HG02571 (cell line): Measurements from ENCODE around the gene FREY1.

Source experiments
- ATAC-seq: cut with Tn5 transposase; IDR thresholded peaks from one replicate; pipeline ENCODE4 v1.9.1; 2021; ENCODE audit warnings: mild to moderate bottlenecking, moderate library complexity; ENCODE audit not compliant: unreplicated experiment

Gene FREY1

DNA sequence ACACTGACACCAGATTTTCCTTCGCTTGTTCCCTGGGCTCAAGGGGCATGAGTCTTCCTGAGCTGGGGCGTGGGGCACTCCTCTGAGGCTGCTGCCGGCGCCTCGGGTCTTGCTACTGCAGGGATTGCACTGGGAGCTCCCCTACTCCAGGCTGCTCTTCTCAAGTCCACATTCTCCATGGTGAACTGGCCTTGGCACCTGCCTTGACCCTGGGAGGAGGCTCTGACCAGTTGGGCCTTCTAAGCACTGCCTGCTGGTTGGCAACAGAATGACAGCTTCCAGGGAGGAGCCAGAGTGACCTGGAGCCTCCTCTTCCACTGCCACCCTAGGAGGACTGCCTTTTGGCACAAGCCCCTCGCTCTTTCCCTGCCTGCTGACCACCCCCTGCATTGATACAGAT is 9.5 kb downstream of the FREY1 start:
- ATAC-seq: no peak

DNA sequence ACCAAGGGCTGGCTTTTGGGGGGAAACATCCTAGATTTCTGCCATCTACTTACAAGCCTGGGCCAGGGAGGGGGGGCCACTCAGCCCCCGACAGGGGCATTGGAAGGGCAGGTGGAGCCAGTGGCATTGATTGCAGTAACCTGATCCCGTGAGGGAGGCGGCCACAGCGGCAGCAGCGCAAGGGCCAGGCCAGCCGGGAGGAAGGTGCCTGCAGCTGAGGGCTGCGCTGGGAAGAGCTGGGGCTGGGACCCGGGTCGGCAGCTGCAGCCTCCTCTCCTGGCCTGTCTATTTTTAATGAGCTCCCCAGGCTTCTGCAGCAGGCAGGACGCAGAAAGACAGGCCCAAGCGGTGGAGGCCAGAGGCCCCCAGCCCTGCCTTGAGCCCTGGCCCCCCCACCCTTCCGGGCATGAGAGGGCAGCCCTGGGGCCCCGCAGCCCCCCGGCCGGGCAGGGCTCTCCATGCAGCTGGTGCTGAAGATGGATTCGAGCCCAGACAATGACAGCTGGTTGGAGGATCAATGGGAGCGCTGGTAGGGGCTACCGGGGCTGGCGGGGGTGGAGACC is 10.6 kb downstream of the FREY1 start:
- ATAC-seq: no peak

DNA sequence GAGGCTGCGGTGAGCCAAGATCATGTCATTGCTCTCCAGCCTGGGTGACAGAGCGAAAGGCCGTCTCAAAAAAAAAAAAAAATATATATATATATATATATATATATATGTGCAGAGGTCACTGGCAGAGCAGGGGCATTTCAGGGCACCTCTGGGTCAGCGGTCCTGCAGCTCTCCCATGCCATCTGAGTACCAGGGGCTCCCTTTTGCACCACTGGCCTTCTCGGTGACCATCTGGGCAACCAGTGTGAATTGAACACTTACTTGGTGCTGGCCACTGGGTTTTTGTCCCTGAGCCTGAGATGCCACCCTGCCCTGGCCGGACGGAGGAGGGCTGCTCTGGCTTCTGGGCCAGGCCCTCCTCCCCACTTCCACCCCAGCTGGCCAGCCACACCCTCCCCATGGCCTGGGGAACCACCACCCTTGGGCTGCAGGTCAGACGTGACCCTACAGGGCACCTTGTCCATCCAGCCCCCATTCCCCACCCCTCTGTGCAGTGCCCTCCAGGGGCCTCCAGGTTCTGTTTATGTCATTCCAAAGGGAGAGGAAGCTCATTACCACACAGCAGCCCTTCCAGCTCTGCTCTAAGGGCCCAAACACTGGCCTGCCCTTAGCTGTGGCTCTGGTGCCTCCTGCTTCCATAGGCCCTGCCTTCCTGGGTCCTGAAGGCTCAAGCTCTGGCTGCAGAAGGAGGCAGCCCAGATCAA is 11.4 kb downstream of the FREY1 start:
- no peak for ATAC-seq

DNA sequence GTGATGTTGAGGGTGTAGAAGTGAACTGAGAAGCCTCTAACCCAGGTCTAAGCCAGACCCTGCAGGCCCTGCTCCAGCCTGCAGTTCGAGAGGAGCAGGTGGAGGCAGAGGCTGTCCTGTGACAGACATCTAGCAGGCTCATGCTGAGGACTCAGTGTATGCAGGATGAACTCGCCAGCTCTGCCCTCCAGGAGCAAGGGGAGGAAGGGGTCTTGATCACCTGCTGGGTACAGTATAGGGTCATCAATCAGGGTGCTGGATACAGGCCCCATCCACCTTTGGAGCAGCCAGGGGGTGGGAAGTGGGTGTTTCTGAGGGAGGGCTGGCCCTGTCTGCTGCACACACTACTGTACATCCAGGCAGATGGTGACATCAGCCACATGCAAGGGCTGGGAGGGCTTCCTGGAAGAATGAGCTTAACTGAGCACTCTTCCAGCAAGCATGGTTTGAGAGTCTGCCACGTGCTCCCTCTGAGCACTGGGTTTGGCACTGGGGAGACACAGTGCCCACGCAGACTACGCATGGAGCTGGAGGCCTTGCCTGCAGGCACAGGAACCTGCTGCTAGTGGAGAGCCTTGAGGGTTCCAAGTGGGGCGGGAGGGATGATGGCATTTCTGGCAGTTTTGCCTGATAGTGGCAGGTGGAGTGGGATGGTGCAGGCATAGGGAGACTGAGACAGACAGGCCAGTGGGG is 12.4 kb downstream of the FREY1 start:
- no peak for ATAC-seq

DNA sequence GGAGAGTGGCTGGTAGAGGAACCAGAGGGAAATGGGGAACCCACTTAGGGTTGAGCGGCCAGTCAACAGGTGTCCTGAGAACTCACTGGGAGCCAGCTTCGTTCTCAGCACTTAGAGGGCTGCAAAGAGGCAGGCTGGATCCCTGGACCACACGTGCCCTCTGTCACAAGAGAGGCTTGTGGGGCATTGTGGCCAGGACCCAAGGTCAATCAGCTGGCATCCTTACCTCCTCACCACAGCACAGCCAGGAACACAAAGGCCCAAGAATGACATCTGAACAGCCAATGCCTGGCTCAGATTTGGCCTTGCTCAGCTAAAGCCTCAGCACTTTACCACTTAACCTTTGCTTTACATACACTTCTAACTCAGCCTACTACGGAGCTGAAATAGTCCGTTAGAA is 14.2 kb downstream of the FREY1 start:
- no peak for ATAC-seq

DNA sequence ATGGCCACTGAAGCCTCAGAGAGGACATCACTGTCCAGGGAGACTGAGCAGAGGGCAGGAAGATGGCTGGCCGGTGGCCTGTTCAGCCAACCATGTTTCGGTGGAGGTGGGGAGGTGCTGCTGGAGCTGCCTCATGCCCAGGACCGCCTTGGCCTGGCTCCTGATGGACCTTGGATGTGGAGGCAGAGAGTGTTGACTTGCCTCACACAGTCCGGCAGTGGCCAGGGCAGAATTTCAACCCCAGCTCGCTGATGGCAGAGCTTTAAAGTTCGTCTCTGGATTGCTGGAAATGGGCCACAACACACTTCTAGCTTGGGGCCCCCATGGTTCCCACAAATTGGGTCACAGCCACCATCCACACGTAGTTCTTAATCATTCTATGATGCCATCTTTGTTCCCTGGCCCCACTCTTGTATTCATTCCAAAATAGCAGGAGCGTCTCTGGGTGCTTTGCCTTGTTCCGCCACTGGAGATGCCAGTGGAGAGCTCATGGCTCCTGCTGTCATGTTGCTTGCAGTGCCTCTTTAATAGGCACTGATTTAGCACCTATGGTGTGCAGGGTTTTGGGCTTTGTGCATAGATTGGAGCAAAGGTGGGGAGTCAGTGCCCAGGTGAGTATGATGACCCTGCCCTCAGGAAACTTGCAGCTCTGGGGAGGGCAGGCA is 16.1 kb downstream of the FREY1 start:
- no peak for ATAC-seq

DNA sequence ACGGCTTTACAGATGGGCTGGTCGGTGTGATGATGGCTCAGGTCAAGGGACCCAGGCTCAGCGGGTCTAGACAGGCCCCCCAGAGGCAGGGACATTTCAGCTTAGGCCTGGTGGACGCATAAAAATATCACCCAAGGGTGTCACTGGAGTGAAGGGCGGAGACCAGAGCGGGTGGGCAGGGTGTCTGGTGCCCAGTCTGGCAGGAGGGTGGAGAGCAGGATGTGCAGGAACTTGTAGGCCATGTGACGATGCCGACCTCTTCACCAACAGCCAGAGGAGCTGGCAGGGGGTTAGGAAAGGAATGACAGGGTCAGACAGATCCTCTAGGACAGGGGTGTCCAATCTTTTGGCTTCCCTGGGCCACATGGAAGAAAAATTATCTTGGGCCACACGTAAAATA is 17.1 kb downstream of the FREY1 start:
- ATAC-seq: no peak

DNA sequence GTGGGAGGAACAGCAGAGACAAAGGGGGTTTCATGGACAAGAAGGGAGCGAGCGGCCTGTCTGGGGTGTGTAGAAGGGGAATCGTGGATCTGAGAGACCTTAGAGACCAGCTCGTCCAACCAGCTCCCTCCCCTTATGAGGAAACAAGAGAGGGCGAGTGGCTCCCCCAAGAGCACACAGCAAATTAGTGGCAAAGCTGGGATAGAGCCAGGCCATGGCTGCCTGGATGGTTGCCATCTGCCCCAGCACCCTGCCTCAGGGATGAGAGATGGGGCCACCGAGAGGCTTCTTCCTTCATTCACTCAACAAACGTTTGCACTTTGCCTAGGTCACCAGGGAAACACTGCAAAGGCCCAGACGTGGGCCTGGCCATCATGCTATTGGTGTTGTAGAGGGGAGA is 17.5 kb downstream of the FREY1 start:
- no peak for ATAC-seq

DNA sequence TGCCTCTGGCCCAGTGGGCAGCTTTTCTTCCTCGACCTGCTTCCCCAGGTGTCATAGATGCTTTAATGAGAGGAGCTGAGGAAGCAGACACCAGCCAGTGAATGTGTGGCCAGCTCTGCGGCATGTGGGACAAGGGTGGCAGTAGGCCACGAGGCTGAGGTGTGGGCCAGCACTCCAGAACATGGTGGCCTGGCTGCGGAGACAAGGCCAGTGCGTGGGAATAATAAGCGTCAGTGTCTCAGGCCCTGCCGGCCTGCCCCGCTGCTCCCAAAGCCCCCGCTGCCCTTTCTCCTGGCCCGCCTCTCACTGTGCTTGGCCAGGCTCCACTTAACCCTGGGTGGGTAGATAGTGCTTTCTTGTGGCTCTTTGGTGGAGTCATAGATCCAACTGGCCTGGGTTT is 19.5 kb downstream of the FREY1 start:
- no peak for ATAC-seq

DNA sequence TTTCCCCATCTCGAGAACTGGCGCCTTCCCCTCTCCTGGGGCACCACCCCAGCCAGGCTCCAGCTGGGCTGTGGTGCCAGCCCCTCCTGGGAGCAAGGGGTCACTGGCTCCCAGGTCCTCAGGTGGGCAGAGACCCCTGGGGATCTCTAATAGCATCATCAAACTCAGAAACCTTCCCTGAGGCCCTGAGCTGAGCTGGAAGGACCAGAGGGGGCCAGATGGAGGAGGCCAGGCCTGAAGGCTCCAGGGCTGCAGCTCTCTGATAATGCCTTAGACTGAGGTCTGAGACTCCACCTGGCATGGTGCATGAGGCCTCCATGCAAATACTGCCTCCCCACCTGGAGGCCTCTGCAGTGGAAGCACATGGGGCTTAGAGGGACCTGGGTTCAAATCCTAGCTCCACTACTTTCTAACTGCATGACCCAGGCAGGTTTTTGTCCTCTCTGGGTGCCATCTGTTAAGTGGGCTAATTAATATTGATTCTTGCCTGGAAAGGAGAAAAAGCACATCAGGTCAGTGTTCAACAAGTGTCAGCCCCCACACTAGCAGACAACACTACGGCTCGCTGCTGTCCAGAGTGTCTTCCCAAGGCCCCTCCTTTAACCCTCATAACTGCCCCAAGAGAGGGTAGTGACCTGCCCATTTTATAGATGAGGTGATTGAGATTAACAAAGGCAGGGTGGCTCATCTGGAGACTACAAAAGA is 20.1 kb downstream of the FREY1 start:
- no peak for ATAC-seq

DNA sequence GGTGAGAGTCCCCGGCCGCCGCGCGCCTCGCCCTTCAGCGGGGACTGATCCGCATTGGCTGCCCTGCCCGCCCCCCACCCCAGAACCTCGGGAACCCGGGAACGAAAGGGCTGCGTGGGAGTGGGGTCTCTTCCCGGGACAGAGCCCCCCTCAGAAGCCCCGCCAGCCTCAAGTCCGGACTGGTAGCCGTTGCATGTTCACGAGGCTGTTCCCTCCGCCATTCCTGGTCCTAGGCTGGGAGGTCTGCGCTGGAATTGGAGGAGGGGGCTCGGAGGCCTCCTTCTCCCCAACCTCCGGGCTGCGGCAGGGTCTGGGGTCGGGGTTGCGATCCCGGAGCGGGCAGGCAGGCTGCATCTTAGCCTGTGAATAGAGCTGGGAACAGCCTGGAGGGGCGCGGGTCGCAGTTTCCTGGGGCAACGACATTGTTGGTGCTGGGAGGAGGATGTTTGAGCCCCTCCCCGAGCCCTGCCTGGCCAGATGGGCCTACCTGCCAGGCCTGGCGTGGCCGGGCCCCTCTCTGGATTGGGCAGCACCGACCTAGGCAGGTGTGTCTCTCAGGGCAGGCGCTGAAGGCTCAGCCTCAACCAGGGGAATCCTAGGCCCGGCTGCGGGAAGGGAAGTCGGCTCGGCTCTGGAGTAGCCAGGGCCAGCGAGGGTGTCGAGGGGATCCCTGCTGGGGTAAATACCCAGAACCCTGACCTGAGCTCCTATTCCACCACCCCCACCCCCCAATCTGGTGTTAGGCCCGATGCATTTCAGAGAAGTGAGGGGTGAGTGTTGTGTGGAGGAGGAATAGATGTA is 20.9 kb downstream of the FREY1 start:
- no peak for ATAC-seq

DNA sequence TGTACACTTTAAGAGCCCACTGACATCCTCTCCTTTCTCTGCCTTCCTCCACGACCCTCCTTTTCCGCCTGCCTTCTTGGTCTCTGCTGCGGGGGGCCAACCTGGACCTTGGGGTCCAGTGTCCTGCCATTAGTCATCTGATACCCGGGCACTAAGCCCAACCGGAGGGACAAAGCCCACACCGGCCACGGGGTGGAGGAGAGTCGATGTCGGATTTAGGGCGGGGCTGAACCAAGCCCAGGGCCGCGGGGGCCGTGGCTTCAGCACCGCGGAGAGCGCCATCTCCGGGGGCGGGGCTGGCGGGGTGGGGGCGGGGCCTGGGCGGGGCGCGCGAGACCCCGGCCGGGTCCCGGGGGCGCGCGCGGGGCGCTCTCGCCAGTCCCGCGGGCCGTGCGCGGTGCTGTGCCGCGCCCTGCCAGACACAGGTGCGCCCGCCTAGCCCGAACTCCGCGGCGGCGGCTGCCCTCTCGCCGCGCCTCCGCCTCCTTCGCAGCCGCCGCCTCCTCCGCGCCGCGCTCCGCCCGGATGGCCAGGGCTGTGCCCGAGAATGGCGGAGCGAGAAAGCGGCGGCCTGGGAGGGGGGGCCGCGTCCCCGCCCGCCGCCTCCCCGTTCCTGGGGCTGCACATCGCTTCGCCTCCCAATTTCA is 21.7 kb downstream of the FREY1 start, which contains the start of gene MAPK8IP1:
Gene MAPK8IP1, plus strand, starts transcription at position 378 of the 647 bp plus-strand sequence. Its CDS starts 170 bp downstream, at position 548.
- ATAC-seq: no peak

DNA sequence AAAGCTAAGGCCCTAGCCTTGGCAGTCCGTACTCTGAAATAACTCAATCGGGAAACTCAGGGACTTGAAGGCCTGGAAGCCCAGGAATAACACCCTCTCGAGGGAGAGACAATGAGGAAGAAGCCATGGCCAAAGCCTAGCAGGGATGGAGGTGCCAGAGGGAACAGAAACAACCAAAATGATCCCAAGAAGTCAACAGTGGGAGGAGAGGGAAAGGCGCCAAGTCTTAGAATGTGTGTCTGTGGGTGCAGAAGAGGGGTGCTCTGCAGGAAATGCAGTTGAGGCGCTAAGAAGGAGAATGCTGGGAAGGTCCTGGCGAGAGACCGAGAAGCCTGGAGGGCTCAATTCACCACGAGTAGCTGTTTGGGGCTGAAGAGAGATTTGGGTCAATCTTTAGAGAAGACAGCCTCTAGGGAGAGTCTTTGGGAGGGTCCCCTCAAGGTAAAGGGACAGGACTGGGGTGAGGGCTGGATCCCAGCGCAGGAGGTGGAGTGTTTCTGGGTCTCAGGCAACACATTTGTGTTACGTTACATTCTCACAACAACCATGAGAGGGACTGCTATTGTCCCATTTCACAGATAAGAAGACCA is 22.4 kb downstream of the FREY1 start:
- ATAC-seq: no peak

DNA sequence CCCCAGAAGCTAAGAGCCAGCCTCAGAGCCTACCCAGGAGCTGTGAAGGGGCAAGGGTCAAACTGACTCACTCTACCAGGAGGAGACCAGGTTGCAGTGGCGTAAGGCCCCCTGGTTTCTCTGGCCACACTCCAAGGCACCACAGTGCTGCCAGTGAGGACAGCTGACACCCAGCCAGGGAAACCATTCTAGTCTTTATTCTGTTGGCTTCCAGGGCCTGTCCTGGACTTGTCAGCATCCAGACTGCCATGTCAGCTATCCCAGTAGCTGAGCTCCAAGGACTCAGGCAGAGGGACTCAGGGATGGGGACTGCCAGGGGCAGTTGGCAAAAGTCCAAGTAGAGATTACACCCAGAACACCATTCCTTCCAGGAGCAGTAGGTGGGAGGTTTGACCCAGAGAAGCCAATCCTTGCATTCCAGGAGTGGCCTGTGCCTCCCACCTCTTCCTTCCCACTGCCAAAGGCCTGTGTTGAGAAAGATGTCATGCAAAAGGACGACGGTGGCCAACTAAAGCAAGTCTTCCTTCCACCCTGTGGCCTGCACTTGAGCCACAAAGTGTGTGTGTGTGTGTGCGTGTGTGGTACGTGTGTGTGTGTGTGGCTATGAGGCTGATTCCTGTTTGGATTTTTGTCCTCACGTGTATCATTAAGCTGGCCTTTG is 25.2 kb downstream of the FREY1 start:
- ATAC-seq: no peak

DNA sequence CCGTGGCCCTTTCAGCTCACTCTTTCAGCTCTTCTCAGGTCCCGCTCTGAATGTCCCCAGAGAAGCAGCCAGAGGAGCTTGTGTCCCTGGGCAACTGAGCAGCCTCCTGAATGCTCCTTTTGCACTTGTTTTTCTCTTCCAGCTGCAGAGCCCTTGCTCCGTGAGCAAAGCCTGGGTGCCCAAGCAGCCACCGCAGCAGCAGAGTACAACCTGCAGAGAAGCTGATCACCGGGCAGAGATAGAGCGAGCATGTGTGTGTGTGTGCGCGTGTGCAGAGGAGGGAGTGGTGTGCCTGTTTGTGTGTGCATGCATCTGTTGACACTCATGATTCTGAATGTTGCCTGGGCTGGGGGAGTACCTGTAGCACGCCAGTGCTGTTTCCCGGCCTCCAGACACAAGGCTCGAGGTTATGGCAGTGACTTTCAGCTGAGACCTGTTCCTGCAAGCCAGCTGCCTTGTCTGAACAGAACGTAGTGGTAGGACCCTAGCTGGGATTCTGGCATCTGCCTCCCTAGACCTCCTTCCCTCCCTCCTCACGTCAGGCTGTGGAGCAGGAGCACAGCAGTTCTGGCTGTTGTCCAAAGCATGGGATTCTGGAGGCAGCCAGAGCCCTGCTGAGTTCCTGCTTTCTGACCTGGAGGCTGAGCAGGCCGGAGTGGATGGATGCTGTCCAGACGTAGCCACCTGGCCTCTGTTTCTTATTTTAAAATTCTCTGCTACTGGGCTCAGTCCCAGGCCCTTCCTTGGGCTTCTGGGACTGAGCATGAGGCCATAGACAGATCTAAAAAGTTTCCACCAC is 26.1 kb downstream of the FREY1 start:
- no peak for ATAC-seq

DNA sequence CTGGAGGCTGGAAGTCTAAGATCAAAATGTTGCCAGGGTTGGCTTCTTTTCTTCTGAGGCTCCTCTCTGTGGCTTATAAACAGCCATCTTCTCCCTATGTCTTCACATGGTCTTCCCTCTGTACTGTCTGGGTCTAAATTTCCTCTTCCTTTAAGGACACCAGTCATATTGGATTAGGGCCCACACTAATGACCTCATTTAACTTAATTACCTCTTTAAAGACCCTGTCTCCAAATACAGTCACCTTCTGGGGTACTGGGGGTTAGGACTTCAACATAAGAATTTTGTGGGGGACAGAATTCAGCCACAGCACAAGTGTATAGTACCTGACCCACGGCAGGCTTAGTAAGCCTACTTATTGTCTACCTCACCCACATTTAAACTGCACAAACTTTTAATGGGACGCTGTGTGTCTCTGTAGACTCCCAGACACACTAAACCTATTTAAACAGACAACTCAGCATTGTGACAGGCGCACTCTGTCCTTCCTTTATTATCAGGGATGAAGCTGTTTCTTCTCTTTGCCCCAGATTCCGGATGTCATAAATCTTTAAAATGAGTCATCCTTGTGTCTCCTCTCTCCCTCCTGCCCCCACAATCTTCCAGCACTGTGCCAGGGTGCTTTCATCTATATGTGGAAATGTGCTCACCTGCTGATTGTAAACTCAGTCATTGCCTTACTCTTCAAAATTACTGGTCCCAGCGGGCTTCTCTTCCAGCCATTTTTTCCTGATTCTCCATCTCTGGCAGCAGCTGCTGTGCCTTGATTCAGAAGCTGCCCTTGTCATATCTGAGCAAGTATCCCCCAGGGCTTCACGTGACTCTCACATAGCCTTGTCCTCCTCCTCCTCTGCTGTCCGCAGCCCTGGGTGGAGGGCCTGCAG is 27.0 kb downstream of the FREY1 start:
- no peak for ATAC-seq

DNA sequence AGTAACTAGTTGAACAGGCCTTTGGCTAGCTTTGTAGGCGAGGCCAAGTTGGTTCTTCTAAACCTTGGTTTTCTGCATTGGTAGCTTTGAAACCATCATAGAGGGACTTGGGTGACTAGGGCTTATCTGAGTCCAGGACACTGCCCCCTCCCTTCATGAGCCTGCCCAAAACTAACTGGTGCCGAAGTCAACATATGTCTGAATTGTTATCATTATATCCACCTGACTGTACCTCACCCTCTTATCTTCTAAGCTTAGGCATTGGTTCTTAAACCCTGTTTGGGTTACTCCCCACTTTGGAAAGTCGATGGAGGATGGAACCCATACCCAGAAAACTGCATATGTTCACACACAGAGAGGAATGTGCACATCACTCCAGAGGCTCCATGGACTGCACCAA is 29.2 kb downstream of the FREY1 start:
- no peak for ATAC-seq
